Subcutaneous abdominal adipose tissue (tissue), 5 donors: Measurements from ENCODE around the gene TTC38.
A peak's percentile ranks its signal among the peaks of the same experiment; 100 is the strongest.

Experiments
- H3K27ac ChIP-seq: one replicate; pipeline ENCODE4 v1.7.0; 2013; ENCODE audit warnings: low read depth, mild to moderate bottlenecking, inconsistent platforms, low read length, moderate library complexity
- H3K27me3 ChIP-seq, 5 donors: one replicate each; pipeline ENCODE4 v1.7.0; 2013; ENCODE audit warnings: low read length in 5 of 5, inconsistent platforms in 1 of 5; ENCODE audit not compliant: control insufficient read depth in 5 of 5, insufficient read depth in 4 of 5
- H3K36me3 ChIP-seq, 5 donors: one replicate each; pipeline ENCODE4 v1.7.0; 2013; ENCODE audit warnings: low read length in 5 of 5; ENCODE audit not compliant: control insufficient read depth in 5 of 5, insufficient read depth in 5 of 5
- H3K4me1 ChIP-seq, 5 donors: one replicate each; pipeline ENCODE4 v1.7.0; 2013; ENCODE audit warnings: low read length in 5 of 5, mild to moderate bottlenecking in 3 of 5, moderate library complexity in 1 of 5; ENCODE audit not compliant: control insufficient read depth in 5 of 5, insufficient read depth in 5 of 5
- H3K4me3 ChIP-seq, 5 donors: one replicate each; pipeline ENCODE4 v1.7.0; 2013; ENCODE audit warnings: low read length in 5 of 5, low read depth in 1 of 5
- H3K9ac ChIP-seq, 5 donors: one replicate each; pipeline ENCODE4 v1.7.0; 2013; ENCODE audit warnings: low read length in 5 of 5, mild to moderate bottlenecking in 4 of 5, moderate library complexity in 3 of 5
- H3K9me3 ChIP-seq, 5 donors: one replicate each; pipeline ENCODE4 v1.7.0; 2013; ENCODE audit warnings: low read length in 5 of 5; ENCODE audit not compliant: control insufficient read depth in 5 of 5
- donor health status: healthy.
- donor health status: healthy.
- donor health status: healthy.
- donor health status: healthy.
- donor health status: healthy.

The TTC38 gene

DNA sequence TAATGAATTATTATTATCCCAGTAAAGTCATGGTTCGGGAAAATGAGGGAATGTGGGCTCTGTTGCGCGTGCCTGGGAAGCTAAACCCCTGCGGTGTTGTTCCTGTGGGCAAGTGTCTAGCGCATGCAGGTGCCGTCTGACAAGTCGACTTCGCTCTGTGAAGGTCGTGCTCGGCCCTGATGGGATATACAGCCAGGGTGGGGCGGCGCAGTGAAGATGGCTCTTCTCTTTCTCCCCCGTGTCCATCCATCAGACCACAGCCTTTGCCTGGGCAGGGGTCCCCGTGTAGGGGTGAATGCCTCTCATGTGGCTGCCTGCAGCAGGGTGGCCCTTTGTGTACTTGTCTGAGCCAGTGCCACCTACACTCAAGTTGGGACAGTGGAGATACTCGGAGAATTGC lies 54.9 kb downstream of the TTC38 start:
- no peak overlapping the region for H3K27ac ChIP-seq
- H3K9me3 ChIP-seq: no peaks in the 10 kb centered on the region
- no peak overlapping the region for H3K9ac ChIP-seq
- no peak overlapping the region for H3K4me3 ChIP-seq
- no peaks in the 10 kb centered on the region for H3K27me3 ChIP-seq
- H3K36me3 ChIP-seq: no peaks in the 10 kb centered on the region
- no peaks in the 10 kb centered on the region for H3K4me1 ChIP-seq

DNA sequence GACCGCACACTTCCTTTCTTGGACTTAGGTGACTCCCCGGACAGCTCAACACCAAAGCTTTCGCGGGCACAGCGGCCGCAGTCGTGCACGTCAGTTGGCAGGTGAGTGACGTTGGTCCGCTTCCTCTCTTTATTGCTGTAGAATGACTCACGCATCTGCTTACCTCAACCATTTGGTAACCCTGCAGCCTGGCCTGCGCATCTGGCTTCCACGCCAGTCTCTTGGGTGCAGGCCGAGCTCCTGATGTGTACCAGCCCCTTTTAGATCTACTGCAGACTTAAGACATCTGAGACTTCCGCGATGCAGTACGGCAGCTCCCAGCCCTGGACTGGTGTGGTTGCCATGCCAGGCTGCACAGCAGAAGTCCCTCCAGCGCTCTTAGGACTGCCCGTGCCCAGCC lies 55.4 kb downstream of the TTC38 start:
- Histone ChIP-seq H3K27ac (no peak overlapping the region), H3K9me3 (no peaks in the 10 kb centered on the region), H3K4me3 (no peak overlapping the region), H3K9ac (no peak overlapping the region), H3K36me3 (no peaks in the 10 kb centered on the region), H3K4me1 (peaks cover 0 to 3% (median 2%) of the 10 kb centered on the region in 5 donors), H3K27me3 (no peaks in the 10 kb centered on the region)

DNA sequence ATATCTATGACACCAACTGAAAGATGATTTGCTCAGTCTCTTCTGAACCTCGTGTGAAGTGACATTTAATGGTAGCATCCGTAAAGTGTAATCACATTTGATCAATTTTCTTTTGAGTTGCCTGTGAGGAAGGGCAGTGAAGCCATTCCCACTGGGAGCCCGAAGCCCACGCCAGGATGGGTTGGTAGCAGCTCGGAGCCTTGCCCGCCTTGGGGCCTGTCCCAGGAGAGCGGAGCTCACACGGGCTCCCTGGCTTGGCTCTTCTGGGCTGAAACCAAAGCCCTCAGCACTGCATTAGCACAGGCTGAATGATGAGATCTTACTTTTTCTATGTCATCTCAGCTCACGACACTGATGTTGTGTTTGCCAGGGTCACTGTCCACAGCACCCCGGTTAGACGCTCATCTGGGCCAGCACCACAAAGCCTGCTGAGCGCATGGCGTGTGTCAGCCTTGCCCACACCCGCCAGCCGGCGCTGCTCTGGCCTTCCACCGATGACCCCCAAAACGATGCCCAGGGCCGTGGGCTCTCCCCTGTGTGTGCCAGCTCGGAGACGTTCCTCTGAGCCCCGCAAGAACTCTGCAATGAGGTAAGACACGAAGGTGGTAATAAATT lies 58.4 kb downstream of the TTC38 start:
- H3K27ac ChIP-seq: no peak overlapping the region
- no peak overlapping the region for H3K4me3 ChIP-seq
- H3K9me3 ChIP-seq: no peaks in the 10 kb centered on the region
- peaks cover 0 to 17% (median 14%) of the 10 kb centered on the region in 5 donors for H3K4me1 ChIP-seq
- no peaks in the 10 kb centered on the region for H3K36me3 ChIP-seq
- H3K9ac ChIP-seq: no peak overlapping the region
- H3K27me3 ChIP-seq: no peaks in the 10 kb centered on the region

DNA sequence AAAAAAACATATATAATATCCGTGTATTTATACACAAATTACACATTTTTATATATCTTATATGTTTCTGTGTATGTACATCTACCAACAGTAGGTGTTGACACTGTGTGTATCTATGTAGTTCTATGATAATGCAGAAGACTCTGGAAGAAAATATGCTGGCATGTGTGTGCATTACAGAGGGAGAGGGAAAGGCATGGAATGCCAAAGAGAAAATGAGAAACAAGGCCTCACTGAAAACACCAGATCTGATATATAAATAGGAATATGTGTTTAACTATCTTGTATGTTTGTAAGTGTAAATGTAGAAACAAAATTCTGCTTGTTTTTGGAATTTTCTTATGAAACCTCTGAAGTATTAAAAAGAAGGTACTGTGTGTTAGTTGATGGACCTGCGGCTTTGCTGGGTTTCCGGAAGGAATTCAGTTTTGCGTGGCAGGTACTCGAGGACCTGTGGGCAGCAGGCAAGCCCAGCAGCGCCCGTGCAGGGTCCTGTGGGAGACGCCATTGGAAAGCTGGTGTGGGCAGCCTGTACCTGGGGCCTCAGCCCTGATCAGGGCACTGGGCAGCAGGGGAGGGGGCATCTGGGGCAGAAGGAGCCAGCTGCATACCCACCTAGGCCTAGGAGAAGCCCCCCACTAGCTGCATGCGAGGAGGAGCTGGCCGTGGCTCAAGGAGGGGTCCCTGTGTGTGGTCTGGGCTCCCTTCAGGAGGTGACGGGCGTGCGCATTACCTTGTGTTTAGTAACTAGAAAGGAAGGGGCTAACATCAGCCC lies 60.1 kb downstream of the TTC38 start:
- Histone ChIP-seq H3K9me3 (no peaks in the 10 kb centered on the region), H3K4me1 (peaks cover 0 to 17% (median 14%) of the 10 kb centered on the region in 5 donors), H3K4me3 (no peak overlapping the region), H3K9ac (peak overlapping the region in 2 of 5 donors; percentile 4 to 6), H3K27ac (no peak overlapping the region), H3K27me3 (no peaks in the 10 kb centered on the region), H3K36me3 (no peaks in the 10 kb centered on the region)

DNA sequence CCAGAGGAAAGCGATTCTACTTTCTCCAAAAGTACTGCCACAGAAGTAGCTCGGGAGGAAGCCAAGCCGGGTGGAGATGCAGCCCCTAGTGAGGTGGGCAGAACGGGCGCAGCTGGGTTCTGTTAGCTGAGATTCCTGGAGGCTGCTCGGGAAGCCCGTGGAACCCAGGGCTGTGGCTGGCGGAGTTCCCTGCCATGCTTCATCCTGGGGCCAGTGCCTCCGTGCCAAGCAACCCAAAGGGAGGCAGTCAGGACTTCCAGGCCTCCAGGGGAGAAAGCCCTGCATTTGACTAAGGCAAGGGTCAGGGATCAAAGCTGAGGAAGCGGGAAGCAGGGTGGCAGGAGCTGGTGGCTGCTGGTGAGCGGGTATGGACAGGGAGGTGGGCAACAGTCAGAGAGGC lies 61.0 kb downstream of the TTC38 start:
- H3K9me3 ChIP-seq: no peaks in the 10 kb centered on the region
- H3K27me3 ChIP-seq: no peaks in the 10 kb centered on the region
- H3K4me3 ChIP-seq: peak overlapping the region in 1 of 5 donors; percentile 3
- peak overlapping the region in 3 of 5 donors; percentile 4 to 49 (median 10) for H3K9ac ChIP-seq
- no peak overlapping the region for H3K27ac ChIP-seq
- no peaks in the 10 kb centered on the region for H3K36me3 ChIP-seq
- H3K4me1 ChIP-seq: peaks cover 0 to 17% (median 14%) of the 10 kb centered on the region in 5 donors

DNA sequence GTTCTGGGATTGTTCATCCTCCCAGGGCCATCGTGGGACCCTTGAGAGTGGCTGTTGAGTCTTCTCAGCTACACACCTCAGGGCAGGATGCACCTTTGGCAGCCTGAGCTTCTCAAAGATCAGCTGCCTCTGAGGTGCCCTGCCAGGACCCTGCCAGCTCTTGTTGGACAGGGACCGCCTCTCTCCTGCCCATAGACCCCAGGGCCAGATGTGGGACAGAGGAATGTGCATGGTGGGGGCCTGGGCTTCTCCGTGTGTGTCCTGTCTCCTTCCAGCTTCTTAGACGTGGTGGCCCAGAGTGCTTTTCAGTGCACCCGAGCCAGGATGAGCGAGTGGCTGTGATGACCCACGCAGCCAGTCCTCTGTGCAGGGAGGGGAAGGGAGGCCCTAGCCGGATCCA lies 61.8 kb downstream of the TTC38 start:
- no peak overlapping the region for H3K4me3 ChIP-seq
- H3K9me3 ChIP-seq: no peaks in the 10 kb centered on the region
- H3K36me3 ChIP-seq: no peaks in the 10 kb centered on the region
- no peak overlapping the region for H3K9ac ChIP-seq
- H3K27ac ChIP-seq: no peak overlapping the region
- H3K27me3 ChIP-seq: no peaks in the 10 kb centered on the region
- peaks cover 0 to 17% (median 14%) of the 10 kb centered on the region in 5 donors for H3K4me1 ChIP-seq

DNA sequence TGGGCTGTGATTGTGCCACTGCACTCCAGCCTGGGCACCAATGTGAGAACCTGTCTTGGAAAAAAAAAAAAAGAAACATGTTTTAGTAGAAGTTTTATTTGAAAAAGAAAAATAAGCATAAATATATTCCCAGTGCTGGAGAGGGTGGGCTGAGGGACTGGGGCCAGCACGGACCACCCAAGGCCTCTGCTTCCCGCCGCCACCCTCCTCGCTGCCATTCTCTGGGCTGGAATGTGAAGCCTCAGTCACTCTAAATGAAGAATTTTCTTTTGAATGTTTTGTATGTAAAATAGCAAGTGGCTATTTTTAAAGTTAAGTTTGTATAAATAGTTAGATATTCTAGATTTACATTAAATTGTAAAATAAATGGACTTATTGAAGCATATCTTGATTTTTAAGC lies 62.6 kb downstream of the TTC38 start:
- H3K9ac ChIP-seq: no peak overlapping the region
- no peak overlapping the region for H3K4me3 ChIP-seq
- H3K36me3 ChIP-seq: no peaks in the 10 kb centered on the region
- no peaks in the 10 kb centered on the region for H3K27me3 ChIP-seq
- H3K9me3 ChIP-seq: no peaks in the 10 kb centered on the region
- peaks cover 0 to 21% (median 14%) of the 10 kb centered on the region in 5 donors for H3K4me1 ChIP-seq
- H3K27ac ChIP-seq: no peak overlapping the region

DNA sequence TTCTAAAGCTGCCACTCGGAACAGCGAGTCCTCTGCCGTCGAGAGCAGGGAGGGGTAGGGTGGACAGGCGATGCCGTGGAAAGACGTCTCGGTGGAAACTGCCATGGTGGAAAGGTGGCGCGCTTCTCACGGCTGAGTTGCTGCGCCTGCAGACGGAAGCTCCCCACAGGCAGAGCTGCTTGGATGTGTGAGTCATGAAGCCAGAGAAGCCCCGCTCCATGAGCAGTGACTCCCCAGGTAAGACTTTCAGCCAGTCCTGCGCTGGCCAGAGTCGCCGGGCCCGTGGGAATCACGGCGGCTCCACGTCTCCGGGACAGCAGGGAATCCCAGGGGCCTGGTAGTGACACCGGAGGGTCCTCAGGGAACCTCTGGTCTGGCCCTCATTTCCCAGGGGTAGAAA lies 63.7 kb downstream of the TTC38 start:
- Histone ChIP-seq H3K4me3 (no peak overlapping the region), H3K9me3 (no peaks in the 10 kb centered on the region), H3K36me3 (no peaks in the 10 kb centered on the region), H3K27me3 (no peaks in the 10 kb centered on the region), H3K9ac (peak overlapping the region in 1 of 5 donors; percentile 8), H3K27ac (no peak overlapping the region), H3K4me1 (peaks cover 2 to 26% (median 23%) of the 10 kb centered on the region in 5 donors)

DNA sequence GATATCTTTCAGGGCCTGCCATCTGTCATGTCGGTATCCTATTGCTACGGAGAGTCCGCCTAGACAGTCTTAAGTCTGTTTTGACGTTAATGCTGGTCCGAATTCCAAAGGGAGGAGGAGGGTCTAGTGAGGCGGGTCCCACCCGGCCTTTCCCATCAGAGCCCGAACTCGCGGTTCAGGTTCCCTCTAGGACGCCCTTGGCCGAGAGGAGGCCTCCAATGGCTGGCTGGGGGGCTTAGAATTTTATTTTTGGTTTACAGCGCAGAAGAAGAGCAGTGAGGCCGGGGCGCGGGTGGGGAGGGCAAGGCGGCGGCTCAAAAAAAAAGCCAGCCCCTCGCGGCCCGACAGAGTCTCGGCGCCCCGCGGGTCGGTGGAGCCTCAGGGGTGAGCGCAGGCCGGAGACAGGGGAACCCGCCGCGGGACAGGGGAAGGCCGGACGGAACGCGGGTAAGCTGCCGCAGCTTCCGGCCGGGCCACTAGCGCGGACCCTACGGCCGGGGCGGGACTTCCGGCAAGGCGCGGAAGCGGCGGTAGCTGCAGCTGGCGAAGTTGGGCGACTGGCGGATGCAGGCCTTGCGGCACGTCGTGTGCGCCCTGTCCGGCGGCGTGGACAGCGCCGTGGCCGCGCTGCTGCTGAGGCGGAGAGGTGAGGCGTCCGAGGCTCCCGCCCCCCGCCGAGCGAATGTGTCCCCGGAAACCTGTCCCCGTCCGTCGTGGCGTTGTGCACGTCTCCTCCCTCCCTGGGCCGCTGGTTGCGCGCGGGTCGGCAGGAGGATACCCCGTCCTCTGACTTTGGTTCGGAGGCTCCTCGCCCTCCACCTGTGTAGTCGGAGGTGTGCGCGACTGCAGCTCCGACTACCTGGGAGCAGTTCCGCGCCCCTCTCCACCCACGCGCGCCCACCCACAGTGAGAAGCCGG lies 67.7 kb downstream of the TTC38 start, which contains the start of gene TRMU:
Gene TRMU, plus strand, starts transcription at position 514 of the 918 bp plus-strand sequence. Its CDS starts 51 bp downstream, at position 565.
- peaks cover 3 to 29% (median 27%) of the 10 kb centered on the region in 5 donors for H3K36me3 ChIP-seq

More for the DNA sequence above, 67.7 kb downstream of the TTC38 start, which contains the start of gene TRMU:
- Histone ChIP-seq H3K9me3 (no peaks in the 10 kb centered on the region), H3K9ac (peak within 1 kb of the TSS; percentile 68 to 98 (median 88)), H3K4me1 (peaks cover 7 to 20% (median 17%) of the 10 kb centered on the region in 5 donors), H3K4me3 (peak within 1 kb of the TSS; percentile 87 to 100 (median 97)), H3K27me3 (no peaks in the 10 kb centered on the region), H3K27ac (peak within 1 kb of the TSS; percentile 89)
